GM12872 (cell line): ENCODE measurements around the gene CHRNA10.

Experiments used
- CTCF ChIP-seq: IDR thresholded peaks from 3 replicates; pipeline ENCODE4 v1.5.1; 2011; ENCODE audit warnings: low read depth, mild to moderate bottlenecking, low read length, moderate library complexity; ENCODE audit not compliant: insufficient read depth

Gene CHRNA10

GRCh38 chr11:3644817-3645235 lies 26.4 kb downstream of the CHRNA10 start, which contains the start of gene ART1:
Gene ART1, plus strand, starts transcription at chr11:3645128. Its CDS starts 14,086 bp downstream, at chr11:3659214.
- 0 out of 3 replicates have a peak, but pooled peaks have one; percentile 4 for TF ChIP-seq CTCF

GRCh38 chr11:3642071-3642951 lies 28.9 kb downstream of the CHRNA10 start:
- no peak for TF ChIP-seq CTCF

- no peak for TF ChIP-seq CTCF
Observed at GRCh38 chr11:3641701-3642070, 29.5 kb downstream of the CHRNA10 start, which contains the start of gene ART5. Gene ART5, minus strand, starts transcription at chr11:3641992. Its CDS starts 130 bp downstream, at chr11:3641862.

GRCh38 chr11:3641191-3641590 lies 30.0 kb downstream of the CHRNA10 start:
- TF ChIP-seq CTCF, result no peak

- TF ChIP-seq CTCF, result no peak
Observed at GRCh38 chr11:3639841-3640240, 31.3 kb downstream of the CHRNA10 start.

- TF ChIP-seq CTCF, result no peak
Observed at GRCh38 chr11:3638513-3638912, 32.7 kb downstream of the CHRNA10 start.

- no peak for TF ChIP-seq CTCF
Observed at GRCh38 chr11:3637201-3637600, 34.0 kb downstream of the CHRNA10 start.
